HG02973 (cell line): ENCODE measurements around the gene DSC2.
"Not testable (repeated sequence)": the region's sequence is repeated elsewhere in the genome, so short reads cannot be mapped to it uniquely, and the experiment has no call there.

ENCODE experiments used
- ATAC-seq: cut with Tn5 transposase; IDR thresholded peaks from one replicate; pipeline ENCODE4 v1.9.1; 2021; ENCODE audit warnings: moderate library complexity; ENCODE audit not compliant: unreplicated experiment

DSC2 gene

GRCh38 chr18:31046916-31047315 is 55.3 kb downstream of the DSC2 start:
- no peak for ATAC-seq

GRCh38 chr18:31045599-31045998 is 56.6 kb downstream of the DSC2 start:
- ATAC-seq: no peak

- no peak for ATAC-seq
Observed at GRCh38 chr18:31044926-31045325, 57.3 kb downstream of the DSC2 start.

DNA sequence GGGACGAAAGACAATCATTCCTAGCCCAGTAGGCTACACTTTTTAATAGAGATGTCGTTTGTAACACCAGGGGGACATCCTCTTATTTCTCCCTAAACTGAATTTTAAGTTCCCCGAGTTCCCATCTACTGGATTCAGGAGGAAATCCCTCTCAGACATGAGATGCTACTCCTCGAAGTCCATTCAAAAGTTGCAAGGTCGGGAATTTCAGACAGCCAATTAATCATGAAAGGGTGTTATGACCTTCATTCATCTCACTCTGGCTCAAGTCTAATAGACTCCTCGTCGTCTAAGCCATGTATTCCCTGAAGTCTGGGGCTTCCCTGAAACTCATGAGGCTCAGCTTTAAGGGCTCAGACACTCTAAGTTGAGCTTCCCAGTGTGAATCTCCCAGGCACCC is 58.5 kb downstream of the DSC2 start:
- ATAC-seq: no peak

DNA sequence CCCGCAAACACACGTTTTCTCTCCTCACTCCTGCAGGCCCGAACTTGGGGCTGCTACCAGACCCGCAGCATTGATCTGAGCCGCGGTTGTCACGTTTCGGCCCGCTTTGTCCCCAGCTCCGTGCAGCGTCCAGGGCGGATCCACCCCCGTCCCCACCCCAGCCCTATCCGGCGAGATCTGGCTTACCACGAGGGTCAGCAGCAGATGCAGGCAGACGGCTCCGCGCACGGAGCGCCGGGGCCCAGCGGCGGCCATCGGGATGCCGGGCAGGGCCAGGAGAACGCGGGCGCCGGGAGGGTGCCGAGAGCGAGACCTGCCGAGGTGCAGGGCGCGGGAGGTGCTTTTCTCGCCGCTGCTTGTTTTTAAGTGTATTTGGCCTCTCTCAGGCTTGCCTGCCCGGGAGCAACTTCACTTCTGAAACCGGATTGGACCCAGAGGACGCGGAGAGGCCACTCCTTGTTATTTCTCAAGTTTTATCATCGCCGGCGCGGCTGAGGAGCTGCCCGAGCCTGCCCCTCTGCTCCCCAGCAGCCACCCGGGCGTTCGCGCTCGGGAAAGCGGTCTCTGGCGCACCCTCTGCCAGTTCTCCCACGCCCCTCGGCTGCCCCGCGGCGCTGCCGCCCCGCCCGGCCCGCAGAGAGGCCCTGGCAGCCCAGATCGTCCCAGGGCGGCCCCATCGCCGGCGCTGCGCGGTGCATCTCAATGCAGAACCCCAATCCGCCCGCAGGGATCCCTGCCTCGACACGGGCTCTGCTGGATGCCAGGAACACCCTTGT is 59.6 kb downstream of the DSC2 start, which contains the start of gene DSC3:
Gene DSC3, minus strand, starts transcription at position 337 of the 776 bp plus-strand sequence. Its CDS starts 82 bp downstream, at position 255.
- ATAC-seq: no peak

GRCh38 chr18:31042084-31042405 is 60.2 kb downstream of the DSC2 start:
- no peak for ATAC-seq

- ATAC-seq: no peak
Observed at GRCh38 chr18:31041271-31042083, 60.7 kb downstream of the DSC2 start.

- ATAC-seq: no peak
Observed at GRCh38 chr18:31040686-31041270, 61.4 kb downstream of the DSC2 start.

DNA sequence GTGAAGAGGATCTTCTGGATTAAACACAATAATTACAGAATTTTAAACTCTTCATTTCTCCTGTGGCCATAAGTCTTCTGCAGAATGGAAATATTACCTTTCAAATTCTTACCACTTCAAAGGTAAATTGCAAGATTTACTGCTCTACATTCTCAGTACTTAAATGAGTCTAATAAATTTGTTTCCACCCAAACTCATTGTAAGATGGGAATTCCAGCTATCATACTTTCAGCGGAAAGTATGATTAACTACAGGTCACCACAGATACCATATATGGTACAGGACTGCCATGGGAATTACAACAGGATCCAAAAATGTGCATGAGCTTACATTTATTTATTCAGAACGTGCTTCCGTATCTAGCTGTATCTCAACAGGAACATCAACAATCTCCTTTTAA is 62.8 kb downstream of the DSC2 start:
- no peak for ATAC-seq

GRCh38 chr18:31037686-31038085 is 64.5 kb downstream of the DSC2 start:
- ATAC-seq: not testable (repeated sequence)

DNA sequence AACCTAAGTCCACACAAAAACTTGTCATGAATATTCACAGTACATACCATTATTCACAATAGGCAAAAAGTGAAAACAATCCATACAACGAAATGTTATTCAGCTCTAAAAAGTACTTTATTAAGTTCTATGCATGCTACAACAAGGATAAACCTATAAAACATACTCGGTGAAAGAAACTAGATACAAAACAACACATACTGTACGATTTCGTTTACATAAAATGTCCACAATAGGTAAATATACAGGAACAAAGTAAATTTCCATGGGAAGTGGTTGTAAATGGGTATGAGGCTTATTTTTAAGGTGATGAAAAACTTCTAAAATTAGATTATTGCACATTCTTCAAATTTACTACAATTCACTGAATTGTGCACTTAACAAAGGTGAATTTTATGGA is 67.7 kb downstream of the DSC2 start:
- no peak for ATAC-seq

DNA sequence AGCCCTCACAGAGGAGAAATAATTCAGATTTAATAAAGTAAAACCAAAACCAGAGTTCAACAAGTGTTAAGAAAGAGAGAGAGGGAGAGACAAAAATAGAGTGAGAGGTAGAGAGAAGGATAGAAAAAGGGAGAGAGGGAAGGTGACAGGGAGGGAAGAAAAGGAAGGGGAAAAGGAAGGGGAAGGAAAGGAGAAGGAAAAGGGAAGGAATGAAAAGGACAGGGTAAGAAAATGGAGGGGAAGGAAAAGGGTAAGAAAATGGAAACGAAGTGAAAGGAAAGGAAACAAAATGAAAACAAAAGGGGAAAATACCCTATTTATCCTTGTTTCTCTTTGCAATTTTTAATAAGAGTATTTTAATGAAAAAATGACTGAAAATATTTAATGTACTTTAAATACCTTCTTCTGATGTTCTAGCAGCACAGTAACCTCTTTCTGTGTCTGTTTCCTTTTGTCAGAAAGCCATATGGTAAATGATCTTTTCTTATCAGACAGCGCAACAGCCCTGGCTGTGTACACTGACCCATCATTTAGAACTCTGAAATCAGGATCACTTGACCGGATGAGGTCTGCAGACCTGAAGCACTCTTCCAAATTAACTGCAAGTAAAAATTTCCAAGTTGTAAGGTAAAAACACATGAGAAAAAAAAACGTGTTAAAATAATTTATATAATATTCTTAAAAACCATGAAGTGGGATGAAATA is 71.5 kb downstream of the DSC2 start:
- no peak for ATAC-seq

DNA sequence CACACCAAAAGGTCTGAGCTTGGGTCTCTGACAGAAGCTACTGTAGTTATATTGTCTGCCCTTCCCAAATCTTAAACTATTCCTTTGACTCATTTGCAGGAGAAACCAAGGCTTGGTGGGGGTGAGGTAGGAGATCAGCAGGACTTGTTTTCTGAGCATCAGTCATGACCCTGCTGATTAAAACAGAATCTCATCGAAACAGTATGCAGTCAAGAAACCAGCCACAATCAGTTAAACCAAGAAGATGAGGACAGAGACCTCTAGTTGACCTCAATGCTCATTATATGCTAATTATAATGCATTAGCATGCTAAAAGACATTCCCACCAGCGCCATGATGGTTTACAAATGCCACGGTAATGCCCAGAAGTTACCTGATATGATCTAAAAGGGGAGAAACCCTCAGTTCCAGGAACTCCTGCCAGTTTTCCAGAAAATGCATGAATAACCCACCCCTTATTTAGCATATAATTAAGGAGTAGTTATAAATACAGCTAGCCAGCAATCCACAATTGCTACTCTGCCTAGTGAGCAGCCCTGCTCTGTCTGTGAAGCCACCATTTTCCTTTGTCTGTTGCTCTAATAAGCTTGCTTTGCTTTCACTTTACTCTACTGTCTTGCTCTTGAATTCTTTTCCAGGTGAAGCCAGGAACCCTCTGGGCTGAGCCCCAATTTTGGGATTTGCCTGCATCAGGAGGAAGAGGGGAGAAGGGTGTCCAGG is 86.3 kb downstream of the DSC2 start:
- ATAC-seq: no peak

DNA sequence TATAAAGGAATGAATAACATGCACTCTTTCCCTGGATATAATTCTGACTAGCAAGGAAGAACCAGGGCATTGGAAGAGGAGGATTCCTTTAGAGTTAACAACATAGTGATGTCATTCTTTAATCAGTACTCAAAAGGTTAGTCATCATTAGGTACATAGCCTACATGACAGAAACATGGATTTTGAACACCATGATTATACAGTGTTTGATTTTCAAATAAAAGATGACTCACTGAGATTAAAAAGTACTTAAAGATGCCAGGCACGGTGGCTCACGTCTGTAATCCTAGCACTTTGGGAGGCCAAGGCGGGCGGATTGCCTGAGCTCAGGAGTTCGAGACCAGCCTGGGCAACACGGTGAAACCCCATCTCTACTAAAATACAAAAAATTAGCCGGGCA is 90.8 kb downstream of the DSC2 start:
- not testable (repeated sequence) for ATAC-seq

DNA sequence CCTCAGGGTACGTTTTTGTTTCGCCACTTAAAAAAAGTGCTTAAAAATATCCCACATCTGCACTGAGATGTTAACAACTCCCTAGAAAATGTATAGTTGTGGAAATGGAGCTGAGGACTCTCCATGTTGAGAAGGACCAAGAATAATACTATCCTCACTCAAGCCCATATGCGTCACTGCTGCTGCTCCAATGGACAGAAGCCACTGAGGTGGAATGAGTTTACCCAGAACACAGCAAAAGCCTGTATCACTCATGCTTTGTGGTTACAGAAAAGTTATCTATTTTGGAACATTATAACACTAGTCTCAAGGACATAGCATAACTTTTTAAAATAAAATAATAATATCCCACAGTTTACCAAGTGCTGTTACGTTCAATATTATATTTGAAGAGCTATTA is 91.6 kb downstream of the DSC2 start:
- no peak for ATAC-seq
